MM.1S (cell line): ENCODE measurements around the gene CDH7.

ENCODE experiments used
- DNase-seq: peaks from one replicate; pipeline ENCODE4 v3.0.0-alpha.2; 2015
- H2AFZ ChIP-seq: fragments of 300-600 bp; sonication (generic); 2 replicates; pipeline ENCODE4 v1.6.0; 2016; ENCODE audit warnings: antibody characterized with exemption, low read length
- H3F3A ChIP-seq: fragments of 300-600 bp; sonication (generic); 2 replicates; pipeline ENCODE4 v1.6.1; 2016; ENCODE audit warnings: mild to moderate bottlenecking, antibody characterized with exemption, low read length, moderate library complexity, mixed read lengths; ENCODE audit not compliant: insufficient read depth
- H3K27ac ChIP-seq: fragments of 300-600 bp; sonication (generic); 2 replicates; pipeline ENCODE4 v1.5.1; 2016; ENCODE audit warnings: mild to moderate bottlenecking, low read length
- H3K27me3 ChIP-seq: fragments of 300-600 bp; sonication (generic); replicated peaks from 2 replicates; pipeline ENCODE4 v1.6.0; 2016; ENCODE audit warnings: low read length; ENCODE audit not compliant: insufficient read depth
- H3K36me3 ChIP-seq: fragments of 300-600 bp; sonication (generic); replicated peaks from 2 replicates; pipeline ENCODE4 v1.6.1; 2016; ENCODE audit warnings: mild to moderate bottlenecking, low read length, mixed read lengths; ENCODE audit not compliant: insufficient read depth
- H3K4me1 ChIP-seq: fragments of 300-600 bp; sonication (generic); 2 replicates; pipeline ENCODE4 v1.6.1; 2016; ENCODE audit warnings: low read length, mixed read lengths
- H3K4me2 ChIP-seq: fragments of 300-600 bp; sonication (generic); 2 replicates; pipeline ENCODE4 v1.6.0; 2016; ENCODE audit warnings: low read depth, low read length
- H3K4me3 ChIP-seq: fragments of 300-600 bp; sonication (generic); 2 replicates; pipeline ENCODE4 v1.5.1; 2016; ENCODE audit warnings: low read length, mixed read lengths
- H3K79me2 ChIP-seq: fragments of 300-600 bp; sonication (generic); 2 replicates; pipeline ENCODE4 v1.6.1; 2016; ENCODE audit warnings: mixed run types, low read length, mixed read lengths
- H3K9ac ChIP-seq: fragments of 300-600 bp; sonication (generic); 2 replicates; pipeline ENCODE4 v1.6.1; 2016; ENCODE audit warnings: low read length, mixed read lengths
- H3K9me2 ChIP-seq: fragments of 300-600 bp; sonication (generic); replicated peaks from 2 replicates; pipeline ENCODE4 v1.6.1; 2016; ENCODE audit warnings: mild to moderate bottlenecking, low read length, mixed read lengths; ENCODE audit not compliant: insufficient read depth
- H3K9me3 ChIP-seq: fragments of 300-600 bp; sonication (generic); replicated peaks from 2 replicates; pipeline ENCODE4 v1.6.1; 2016; ENCODE audit warnings: mild to moderate bottlenecking, low read length, mixed read lengths; ENCODE audit not compliant: insufficient read depth
- H4K20me1 ChIP-seq: fragments of 300-600 bp; sonication (generic); 2 replicates; pipeline ENCODE4 v1.6.1; 2016; ENCODE audit warnings: mild to moderate bottlenecking, low read length, moderate library complexity, mixed read lengths; ENCODE audit not compliant: insufficient read depth
- EZH2 ChIP-seq: fragments of 300-600 bp; sonication (generic); optimal IDR thresholded peaks from 2 replicates; pipeline ENCODE3; 2017; ENCODE audit warnings: low read depth, mild to moderate bottlenecking, antibody characterized with exemption, low read length, mixed read lengths
- EZH2phosphoT487 ChIP-seq: fragments of 300-600 bp; sonication (generic); IDR thresholded peaks from 2 replicates; pipeline ENCODE4 v1.6.1; 2018; ENCODE audit warnings: antibody characterized with exemption, low read length
- TF ChIP-seq, protein P1 (sequence below): fragments of 300-600 bp; sonication (generic); IDR thresholded peaks from 2 replicates; pipeline ENCODE4 v1.5.1; 2016; ENCODE audit warnings: antibody characterized with exemption, low read length, mixed read lengths

The CDH7 gene

DNA sequence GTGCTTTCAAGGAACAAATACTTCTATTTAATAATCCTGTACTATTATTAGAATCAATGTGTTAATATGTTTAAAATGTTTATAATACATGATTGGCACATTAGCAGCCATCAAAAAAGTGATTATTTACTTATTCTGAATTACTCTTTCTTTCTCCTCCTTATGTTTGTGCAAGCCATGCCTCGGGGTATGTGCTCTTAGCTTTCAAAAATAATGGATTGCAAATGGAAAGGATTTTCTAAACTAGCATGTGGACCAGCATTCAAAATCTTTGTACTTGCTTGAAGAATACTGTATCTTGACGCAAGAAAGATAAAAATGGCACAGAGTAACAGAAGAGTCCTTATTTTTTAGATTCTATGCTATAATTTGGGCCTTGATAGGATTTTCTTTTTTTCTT lies 156.5 kb downstream of the CDH7 start:
- Histone ChIP-seq H3F3A (no peaks in the 10 kb centered on the region), H3K9me2 (no peaks in the 10 kb centered on the region), H3K4me3 (no peak overlapping the region), H3K36me3 (no peaks in the 10 kb centered on the region), H3K27me3 (no peaks in the 10 kb centered on the region), H3K4me2 (no peak overlapping the region), H4K20me1 (no peaks in the 10 kb centered on the region), H3K9ac (no peak overlapping the region), H2AFZ (no peak overlapping the region), H3K4me1 (no peaks in the 10 kb centered on the region), H3K79me2 (no peaks in the 10 kb centered on the region), H3K9me3 (no peaks in the 10 kb centered on the region), H3K27ac (no peak overlapping the region)
- no peak for DNase-seq
- TF ChIP-seq EZH2phosphoT487 (no peak), EZH2 (no peak)
- TF ChIP-seq, protein P1, sequence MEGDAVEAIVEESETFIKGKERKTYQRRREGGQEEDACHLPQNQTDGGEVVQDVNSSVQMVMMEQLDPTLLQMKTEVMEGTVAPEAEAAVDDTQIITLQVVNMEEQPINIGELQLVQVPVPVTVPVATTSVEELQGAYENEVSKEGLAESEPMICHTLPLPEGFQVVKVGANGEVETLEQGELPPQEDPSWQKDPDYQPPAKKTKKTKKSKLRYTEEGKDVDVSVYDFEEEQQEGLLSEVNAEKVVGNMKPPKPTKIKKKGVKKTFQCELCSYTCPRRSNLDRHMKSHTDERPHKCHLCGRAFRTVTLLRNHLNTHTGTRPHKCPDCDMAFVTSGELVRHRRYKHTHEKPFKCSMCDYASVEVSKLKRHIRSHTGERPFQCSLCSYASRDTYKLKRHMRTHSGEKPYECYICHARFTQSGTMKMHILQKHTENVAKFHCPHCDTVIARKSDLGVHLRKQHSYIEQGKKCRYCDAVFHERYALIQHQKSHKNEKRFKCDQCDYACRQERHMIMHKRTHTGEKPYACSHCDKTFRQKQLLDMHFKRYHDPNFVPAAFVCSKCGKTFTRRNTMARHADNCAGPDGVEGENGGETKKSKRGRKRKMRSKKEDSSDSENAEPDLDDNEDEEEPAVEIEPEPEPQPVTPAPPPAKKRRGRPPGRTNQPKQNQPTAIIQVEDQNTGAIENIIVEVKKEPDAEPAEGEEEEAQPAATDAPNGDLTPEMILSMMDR = no peak

- H3K79me2 ChIP-seq = no peaks in the 10 kb centered on the region
- no peak overlapping the region for H3K27ac ChIP-seq
- no peak for DNase-seq
- H3K9me3 ChIP-seq = no peaks in the 10 kb centered on the region
- H3K9ac ChIP-seq = no peak overlapping the region
- no peaks in the 10 kb centered on the region for H3F3A ChIP-seq
- no peaks in the 10 kb centered on the region for H4K20me1 ChIP-seq
- H3K4me3 ChIP-seq = no peak overlapping the region
- H3K4me2 ChIP-seq = no peak overlapping the region
- H3K4me1 ChIP-seq = no peaks in the 10 kb centered on the region
- TF ChIP-seq, protein P1 = no peak
- TF ChIP-seq EZH2phosphoT487 (no peak), EZH2 (no peak)
- H3K27me3 ChIP-seq = no peaks in the 10 kb centered on the region
- H3K36me3 ChIP-seq = no peaks in the 10 kb centered on the region
- no peak overlapping the region for H2AFZ ChIP-seq
- H3K9me2 ChIP-seq = no peaks in the 10 kb centered on the region
Observed at GRCh38 chr18:65919018-65919417, 168.2 kb downstream of the CDH7 start.

GRCh38 chr18:65919663-65920062 lies 168.9 kb downstream of the CDH7 start:
- H3K9me3 ChIP-seq = no peaks in the 10 kb centered on the region

More at GRCh38 chr18:65919663-65920062, 168.9 kb downstream of the CDH7 start:
- H3K79me2 ChIP-seq = no peaks in the 10 kb centered on the region
- no peaks in the 10 kb centered on the region for H3K4me1 ChIP-seq
- DNase-seq = no peak
- TF ChIP-seq EZH2 = no peak
- no peak for TF ChIP-seq EZH2phosphoT487
- TF ChIP-seq, protein P1 = no peak
- H3F3A ChIP-seq = no peaks in the 10 kb centered on the region
- no peaks in the 10 kb centered on the region for H4K20me1 ChIP-seq
- H3K4me2 ChIP-seq = no peak overlapping the region
- no peaks in the 10 kb centered on the region for H3K9me2 ChIP-seq
- H3K9ac ChIP-seq = no peak overlapping the region
- no peak overlapping the region for H2AFZ ChIP-seq
- H3K27me3 ChIP-seq = no peaks in the 10 kb centered on the region
- no peak overlapping the region for H3K27ac ChIP-seq
- no peaks in the 10 kb centered on the region for H3K36me3 ChIP-seq
- H3K4me3 ChIP-seq = no peak overlapping the region
